ENCODE results near the gene MTERF4.

Gene MTERF4

DNA sequence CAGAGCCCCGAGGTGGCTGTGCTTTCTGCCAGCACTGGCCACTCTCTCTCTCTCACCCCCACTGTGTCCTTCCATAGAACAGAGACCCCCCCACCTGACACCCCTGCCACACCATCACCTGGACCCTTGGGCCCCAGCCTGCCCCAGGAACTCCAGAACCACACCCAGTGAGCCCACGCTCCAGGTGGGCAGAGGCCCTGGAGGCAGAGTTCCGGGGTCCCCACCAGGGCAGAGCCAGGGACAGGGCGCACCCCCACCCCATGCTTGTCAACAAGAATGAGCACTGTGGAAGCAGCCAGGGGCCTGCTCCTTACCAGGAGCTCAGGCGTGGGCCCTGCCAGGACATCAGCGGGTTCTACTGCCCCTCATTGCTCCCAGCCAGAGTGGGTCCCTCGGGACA lies 32.6 kb upstream of the MTERF4 start:
- DNase-seq (ENCODE audit: low read depth in 4 of 4, low spot score in 1 of 4), result no peak

GRCh38 chr2:241133436-241133820 lies 31.3 kb upstream of the MTERF4 start:
- DNase-seq (ENCODE audit: low read depth in 4 of 4, low spot score in 1 of 4), result no peak

DNA sequence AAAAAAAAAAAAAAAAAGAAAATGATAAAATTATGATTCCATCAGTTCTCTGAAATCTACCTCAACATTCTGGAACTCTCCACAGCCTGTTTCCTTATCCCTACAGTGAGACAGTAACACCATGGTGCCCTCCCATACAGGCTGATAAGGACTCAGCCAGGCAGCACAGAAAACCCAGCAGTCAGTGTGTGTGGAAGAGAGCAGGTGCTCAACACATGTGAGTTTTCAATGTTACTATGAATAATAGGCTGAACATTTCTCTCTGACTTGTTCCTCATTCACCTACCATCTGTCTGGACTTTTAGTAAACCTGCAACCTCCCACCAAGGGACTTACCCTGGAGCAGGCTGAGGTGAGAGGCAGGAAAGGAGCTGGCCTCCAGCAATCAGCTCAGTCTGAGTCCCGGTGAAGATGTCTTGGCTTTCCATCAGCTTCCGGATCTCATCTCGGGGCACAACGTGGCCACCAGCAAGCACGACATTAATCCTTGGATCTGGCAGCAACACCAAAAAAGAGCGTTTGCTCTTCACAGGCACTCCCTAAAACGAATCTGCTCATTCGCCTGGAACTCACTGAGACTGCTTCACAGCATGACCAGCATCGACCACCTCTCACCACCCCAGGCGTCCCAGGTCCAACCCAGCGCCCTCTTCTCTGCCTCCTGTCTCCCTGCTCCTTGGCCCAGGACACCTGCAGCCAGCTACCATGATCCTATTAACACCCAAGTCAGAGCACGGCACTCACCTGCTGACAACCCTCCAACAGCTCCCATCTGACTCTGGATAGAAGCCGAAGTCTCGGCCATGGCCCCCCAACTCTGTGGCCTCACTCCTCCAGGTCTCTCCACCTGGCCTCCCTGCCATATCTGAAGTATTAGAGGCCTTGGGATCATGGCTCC lies 30.7 kb upstream of the MTERF4 start:
- no peak for DNase-seq (ENCODE audit: low read depth in 4 of 4, low spot score in 1 of 4)

- no peak for DNase-seq (ENCODE audit: low read depth in 4 of 4, low spot score in 1 of 4)
Observed at GRCh38 chr2:241131531-241131930, 29.4 kb upstream of the MTERF4 start.

GRCh38 chr2:241130316-241130715 lies 28.2 kb upstream of the MTERF4 start:
- no peak for DNase-seq (ENCODE audit: low read depth in 4 of 4, low spot score in 1 of 4)

GRCh38 chr2:241129086-241129871 lies 27.2 kb upstream of the MTERF4 start:
- DNase-seq (ENCODE audit: low read depth in 4 of 4, low spot score in 1 of 4), result no peak

- no peak for DNase-seq (ENCODE audit: low read depth in 4 of 4, low spot score in 1 of 4)
Observed at GRCh38 chr2:241128266-241128665, 26.2 kb upstream of the MTERF4 start.

DNA sequence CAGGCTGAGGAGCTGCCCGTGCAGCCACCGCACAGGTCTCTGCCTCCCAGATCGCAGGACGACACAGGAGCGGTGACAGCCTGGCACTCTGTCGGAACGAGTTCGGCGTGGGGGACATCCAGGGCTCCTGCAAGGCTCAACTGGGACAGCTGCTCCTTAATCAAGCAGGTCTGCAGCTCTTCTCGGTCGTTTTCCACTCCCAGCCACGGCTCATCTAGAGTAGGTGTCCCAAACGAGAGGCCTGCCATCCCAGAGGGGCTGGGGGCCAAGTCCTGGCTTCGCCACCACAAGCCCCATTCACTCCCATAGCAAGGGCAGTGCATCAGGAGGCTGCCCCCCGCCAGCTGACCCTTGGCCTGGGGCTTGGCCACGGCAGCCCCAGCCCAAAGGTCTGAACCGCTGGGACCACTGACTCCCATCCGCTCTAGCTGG lies 24.7 kb upstream of the MTERF4 start:
- DNase-seq (ENCODE audit: low read depth in 4 of 4, low spot score in 1 of 4), result no peak

GRCh38 chr2:241126201-241126611 lies 24.1 kb upstream of the MTERF4 start:
- no peak for DNase-seq (ENCODE audit: low read depth in 4 of 4, low spot score in 1 of 4)

GRCh38 chr2:241125626-241126025 lies 23.5 kb upstream of the MTERF4 start:
- DNase-seq (ENCODE audit: low read depth in 4 of 4, low spot score in 1 of 4), result no peak

- DNase-seq (ENCODE audit: low read depth in 4 of 4, low spot score in 1 of 4), result no peak
Observed at GRCh38 chr2:241123816-241124536, 21.9 kb upstream of the MTERF4 start.

GRCh38 chr2:241122376-241123002 lies 20.4 kb upstream of the MTERF4 start:
- DNase-seq (ENCODE audit: low read depth in 4 of 4, low spot score in 1 of 4), result no peak

DNA sequence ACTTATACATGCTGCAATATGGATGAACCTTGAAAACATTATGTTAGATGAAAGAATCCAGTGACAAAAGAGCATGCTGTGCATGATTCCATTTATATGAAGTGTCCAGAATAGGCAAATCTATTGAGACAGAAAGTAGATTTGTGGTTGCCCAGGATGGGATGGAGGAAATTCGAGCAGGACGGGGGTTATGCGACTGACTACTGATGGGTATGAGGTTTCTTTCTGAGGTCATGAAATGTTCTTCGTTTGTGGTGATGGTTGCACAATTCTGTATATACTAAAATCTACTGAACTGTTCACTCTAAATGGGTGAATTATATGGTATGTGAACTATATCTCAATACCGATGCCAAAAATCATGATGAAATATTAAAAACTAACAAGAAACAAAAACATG lies 18.9 kb upstream of the MTERF4 start:
- no peak for DNase-seq (ENCODE audit: low read depth in 4 of 4, low spot score in 1 of 4)

DNA sequence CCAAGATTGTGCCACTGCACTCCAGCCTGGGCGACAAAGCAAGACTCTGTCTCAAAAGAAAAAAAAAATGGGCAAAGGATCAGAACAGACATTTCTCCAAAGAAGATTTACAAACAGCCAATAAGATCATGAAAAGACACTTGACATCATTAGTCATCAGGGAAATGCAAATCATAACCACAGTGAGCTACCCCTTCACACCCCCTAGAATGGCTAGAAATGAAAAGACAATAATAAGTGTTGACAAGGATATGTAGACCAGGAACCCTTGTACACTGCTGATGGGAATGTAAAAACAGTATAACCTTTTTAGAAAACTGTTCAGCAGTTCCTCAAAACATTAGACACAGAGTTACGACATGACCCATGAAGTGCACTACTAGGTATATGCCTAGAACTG lies 18.4 kb upstream of the MTERF4 start:
- DNase-seq (ENCODE audit: low read depth in 4 of 4, low spot score in 1 of 4), result no peak

- no peak for DNase-seq (ENCODE audit: low read depth in 4 of 4, low spot score in 1 of 4)
Observed at GRCh38 chr2:241118737-241119505, 16.8 kb upstream of the MTERF4 start.

- no peak for DNase-seq (ENCODE audit: low read depth in 4 of 4, low spot score in 1 of 4)
Observed at GRCh38 chr2:241116606-241117560, 14.8 kb upstream of the MTERF4 start.

DNA sequence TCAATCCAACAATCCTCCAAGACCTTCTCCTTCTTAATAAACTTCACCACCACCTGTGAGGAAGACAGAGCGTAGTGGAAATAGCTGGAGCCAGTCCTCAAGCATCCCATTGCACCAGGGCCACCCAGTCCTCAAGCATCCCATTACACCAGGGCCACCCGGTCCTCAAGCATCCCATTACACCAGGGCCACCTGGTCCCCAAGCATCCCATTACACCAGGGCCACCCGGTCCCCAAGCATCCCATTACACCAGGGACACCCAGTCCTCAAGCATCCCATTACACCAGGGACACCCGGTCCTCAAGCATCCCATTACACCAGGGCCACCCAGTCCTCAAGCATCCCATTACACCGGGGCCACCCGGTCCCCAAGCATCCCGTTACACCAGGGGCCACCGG lies 13.3 kb upstream of the MTERF4 start:
- DNase-seq (ENCODE audit: low read depth in 4 of 4, low spot score in 1 of 4), result no peak

GRCh38 chr2:241114836-241115235 lies 12.7 kb upstream of the MTERF4 start:
- DNase-seq (ENCODE audit: low read depth in 4 of 4, low spot score in 1 of 4), result no peak

DNA sequence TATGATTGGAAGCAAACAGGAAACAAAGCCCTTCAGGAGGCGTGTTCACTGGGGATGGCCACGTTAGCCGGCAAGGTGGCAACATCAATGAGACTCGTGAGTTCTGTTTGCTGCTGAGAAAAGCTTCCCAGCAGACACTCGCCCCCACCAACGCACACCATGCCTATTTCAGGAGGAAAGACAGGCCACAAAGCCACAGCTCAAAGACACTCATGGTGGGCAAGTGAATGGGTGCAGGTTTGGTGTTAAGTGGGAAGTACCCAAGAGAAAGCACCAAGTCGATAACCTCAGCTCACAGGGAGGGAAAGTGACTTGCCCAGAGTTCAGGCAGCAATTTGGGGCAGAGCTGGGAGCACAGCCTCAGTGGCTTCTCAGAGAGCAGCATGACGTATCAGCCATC lies 10.5 kb upstream of the MTERF4 start:
- peak in 1 of 4 experiments; percentile 43 for DNase-seq (ENCODE audit: low read depth in 4 of 4, low spot score in 1 of 4)
